GM12878 (cell line): ENCODE data around the gene PCDH1. TPM values are rescaled to one million over a fixed set of nuclear protein-coding genes. Genes with fewer than 3 reads are reported as not detected.

Experiments used
- ATAC-seq: fragments of 200-7000 bp; cut with Tn5 transposase; 3 replicates; pipeline ENCODE4 v1.9.1; 2020; ENCODE audit warnings: mild to moderate bottlenecking, moderate library complexity
- BruUV-seq: library from RNA; stranded (reverse); fragments of 400-500 nt; replicated peaks from 2 replicates; lab custom pipeline; 2021; lab: Mats Ljungman, UMichigan
- CTCF ChIA-PET: fragments of 300-600 bp; sonication (Branson Sonifier 250); formaldehyde crosslinking; extraction: SDS; loops from one replicate; lab custom pipeline; 2021; ENCODE audit warnings: inconsistent platforms; lab: Yijun Ruan, JAX
- POLR2A ChIA-PET: fragments of 350-600 bp; formaldehyde crosslinking; extraction: SDS; loops from one replicate; lab custom pipeline; 2021; ENCODE audit warnings: inconsistent platforms; lab: Charles Lee
- RAD21 ChIA-PET: fragments of 300-600 bp; sonication (Branson Sonifier 250); formaldehyde crosslinking; loops from one replicate; lab custom pipeline; 2023; ENCODE audit warnings: antibody characterized with exemption; ENCODE audit not compliant: unreplicated experiment; lab: Charles Lee
- SMC1A ChIA-PET: fragments of 300-600 bp; sonication (Branson Sonifier 250); formaldehyde crosslinking; loops from one replicate; lab custom pipeline; 2023; ENCODE audit not compliant: unreplicated experiment, uncharacterized antibody; lab: Charles Lee
- DNase-seq: peaks from one replicate; pipeline ENCODE4 v3.0.0-alpha.2; 2011; ENCODE audit warnings: low read depth, low spot score
- FAIRE-seq: peaks from 3 replicates; lab custom pipeline; 2011; peaks lifted over from hg19 to GRCh38; lab: Jason Lieb, UNC
- H2AFZ ChIP-seq: 2 replicates; pipeline ENCODE4 v1.6.0; 2011; ENCODE audit warnings: low read depth, low read length, control low read depth; ENCODE audit not compliant: control insufficient read depth
- H3K27ac ChIP-seq: 2 replicates; pipeline ENCODE4 v1.5.1; 2011; ENCODE audit warnings: control low read depth; ENCODE audit not compliant: control insufficient read depth, insufficient read depth
- H3K27me3 ChIP-seq, 2 experiments: replicated peaks in 1 of 2; 2 replicates each; pipeline versions ENCODE4 v1.6.0 to v1.6.1; 2011; ENCODE audit warnings: low read length in 1 of 2; ENCODE audit not compliant: control insufficient read depth in 2 of 2, insufficient read depth in 2 of 2
- H3K36me3 ChIP-seq, 2 experiments: 2 replicates each; pipeline ENCODE4 v1.5.1; 2011; ENCODE audit warnings: low read length in 1 of 2; ENCODE audit not compliant: control insufficient read depth in 2 of 2, insufficient read depth in 2 of 2
- H3K4me1 ChIP-seq: 2 replicates; pipeline ENCODE4 v1.6.1; 2011; ENCODE audit warnings: mild to moderate bottlenecking, low read length, moderate library complexity, mixed read lengths; ENCODE audit not compliant: control insufficient read depth, insufficient read depth
- H3K4me2 ChIP-seq: 2 replicates; pipeline ENCODE4 v1.6.0; 2011; ENCODE audit warnings: control low read depth; ENCODE audit not compliant: control insufficient read depth, insufficient read depth
- H3K4me3 ChIP-seq: fragments of 200-600 bp; sonication (generic); 2 replicates; pipeline ENCODE4 v1.5.1; 2016
- H3K79me2 ChIP-seq: 2 replicates; pipeline ENCODE4 v1.6.0; 2011; ENCODE audit warnings: low read length; ENCODE audit not compliant: control insufficient read depth, insufficient read depth
- H3K9ac ChIP-seq: 2 replicates; pipeline ENCODE4 v1.8.0; 2011; ENCODE audit warnings: low read length, control low read depth, mixed read lengths; ENCODE audit not compliant: control insufficient read depth, insufficient read depth
- H3K9me3 ChIP-seq: replicated peaks from 3 replicates; pipeline ENCODE4 v1.5.1; 2011; ENCODE audit warnings: mild to moderate bottlenecking, low read length; ENCODE audit not compliant: control insufficient read depth, insufficient read depth
- H4K20me1 ChIP-seq: 2 replicates; pipeline ENCODE4 v1.6.0; 2011; ENCODE audit not compliant: control insufficient read depth, insufficient read depth
- CHD1 ChIP-seq: IDR thresholded peaks from 2 replicates; pipeline ENCODE4 v1.6.1; 2012; ENCODE audit warnings: low read depth, low read length, improper control_type of control experiment
- IRF4 ChIP-seq: IDR thresholded peaks from 2 replicates; pipeline ENCODE4 v1.6.1; 2011; ENCODE audit warnings: low read depth, low read length
- SIX5 ChIP-seq: IDR thresholded peaks from 2 replicates; pipeline ENCODE4 v1.6.1; 2011; ENCODE audit warnings: mild to moderate bottlenecking, low read depth, low read length, moderate library complexity; ENCODE audit not compliant: severe bottlenecking
- SMC3 ChIP-seq: IDR thresholded peaks from 2 replicates; pipeline ENCODE4 v1.6.1; 2011; ENCODE audit warnings: low read length, improper control_type of control experiment, borderline replicate concordance
- SPI1 ChIP-seq: IDR thresholded peaks from 2 replicates; pipeline ENCODE4 v1.6.1; 2011; ENCODE audit warnings: low read depth, mild to moderate bottlenecking, low read length, moderate library complexity, borderline replicate concordance; ENCODE audit not compliant: insufficient read depth
- ZBTB4 ChIP-seq: fragments of 450-650 bp; formaldehyde crosslinking; IDR thresholded peaks from 2 replicates; pipeline ENCODE4 v1.4.0; 2022; ENCODE audit warnings: mild to moderate bottlenecking, moderate library complexity
- WGBS: methylation state at CpG from one replicate; pipeline ENCODE4 v1.1.6; 2016; ENCODE audit warnings: low lambda C conversion rate; ENCODE audit not compliant: insufficient replicate concordance, insufficient coverage; ENCODE audit errors: missing lambda C conversion rate; 5-methylcytosine and 5-hydroxymethylcytosine counted together
- in situ Hi-C: fragments of 300-500 bp; cut with MboI; formaldehyde crosslinking; loops from 9 replicates; pipeline ENCODE4 v1.14.3; 2018; ENCODE audit warnings: mixed read lengths
- intact Hi-C: fragments of 100-400 bp; cut with micrococcal nuclease; formaldehyde crosslinking; loops from one replicate; pipeline ENCODE4 v1.14.2; 2022; ENCODE audit not compliant: unreplicated experiment
- polyA plus RNA-seq, 11 experiments: library from polyadenylated mRNA; depleted of rRNA in 4 of 11; unstranded in 6 of 11; stranded (reverse) in 5 of 11; fragments of >200 nt; fragmentation: Nextera tagmentation in 4 of 11; fragmentation: Illumina TruSeq in 1 of 11; extraction: Ambion mirVana in 4 of 11; extraction: Trizol in 1 of 11; gene quantifications; 1 replicate in 1 of 11; 2 replicates in 10 of 11; pipeline versions ENCODE4 v1.2.1 to v1.2.3, GENCODE V29; 2011 to 2016; ENCODE audit warnings: inconsistent platforms in 2 of 11, missing spikeins in 2 of 11, low read depth in 1 of 11
- total RNA-seq, 4 experiments: library from RNA; depleted of rRNA in 3 of 4; stranded (reverse); fragments of >200 nt in 3 of 4; fragmentation: Illumina TruSeq in 1 of 4; extraction: Trizol in 1 of 4; gene quantifications; 2 replicates each; pipeline versions ENCODE4 v1.2.1 to v1.2.3, GENCODE V29; 2013 to 2021

Gene PCDH1
- total and polyA plus RNA-seq, 10 of the 15 experiments (the other 5 are each of a cell fraction or from before 2014, with no cell fraction given) = 0.07 to 0.36 (median 0.16) TPM; not detected in 7

- no peaks in the 10 kb centered on the region for H3K79me2 ChIP-seq
- H3K27ac ChIP-seq = no peak overlapping the region
- no peak overlapping the region for H3K4me3 ChIP-seq
- TF ChIP-seq SMC3 (no peak), IRF4 (no peak), CHD1 (no peak), SIX5 (no peak), ZBTB4 (no peak), SPI1 (no peak)
- WGBS = 45% methylated on average over 3 of the region's 3 CpGs
- in situ Hi-C loops (no loop called here), intact Hi-C loops (loop anchor here (10.0 kb wide), 1 partner anchor 271 kb away; no protein-coding TSS in a partner anchor)
- POLR2A ChIA-PET = no interaction called here
- no peak for DNase-seq
- H2AFZ ChIP-seq = no peak overlapping the region
- no peak for ATAC-seq
- SMC1A ChIA-PET = no interaction called here
- H3K4me1 ChIP-seq = peaks cover 5% of the 10 kb centered on the region
- CTCF ChIA-PET = no interaction called here
- no peak for FAIRE-seq
- H3K9ac ChIP-seq = no peak overlapping the region
- H3K27me3 ChIP-seq = peaks cover 22 to 26% of the 10 kb centered on the region in 2 experiments
- H3K9me3 ChIP-seq = no peaks in the 10 kb centered on the region
- no TSS peak for BruUV-seq
- H3K36me3 ChIP-seq = no peaks in the 10 kb centered on the region
- RAD21 ChIA-PET = no interaction called here
- no peak overlapping the region for H3K4me2 ChIP-seq
- 0 out of 2 replicates have a peak, but pooled peaks cover 3% of the 10 kb centered on the region for H4K20me1 ChIP-seq
These were observed 4.3 kb downstream of the PCDH1 start for GRCh38 chr5:141873933-141874261.
